GM18868 (cell line): Measurements from ENCODE around the gene DERL2.
"Not testable (repeated sequence)": the region's sequence is repeated elsewhere in the genome, so short reads cannot be mapped to it uniquely, and the experiment has no call there.

Experiments used
- ATAC-seq: cut with Tn5 transposase; IDR thresholded peaks from one replicate; pipeline ENCODE4 v1.9.1; 2021; ENCODE audit warnings: mild to moderate bottlenecking, moderate library complexity; ENCODE audit not compliant: unreplicated experiment

The DERL2 gene

DNA sequence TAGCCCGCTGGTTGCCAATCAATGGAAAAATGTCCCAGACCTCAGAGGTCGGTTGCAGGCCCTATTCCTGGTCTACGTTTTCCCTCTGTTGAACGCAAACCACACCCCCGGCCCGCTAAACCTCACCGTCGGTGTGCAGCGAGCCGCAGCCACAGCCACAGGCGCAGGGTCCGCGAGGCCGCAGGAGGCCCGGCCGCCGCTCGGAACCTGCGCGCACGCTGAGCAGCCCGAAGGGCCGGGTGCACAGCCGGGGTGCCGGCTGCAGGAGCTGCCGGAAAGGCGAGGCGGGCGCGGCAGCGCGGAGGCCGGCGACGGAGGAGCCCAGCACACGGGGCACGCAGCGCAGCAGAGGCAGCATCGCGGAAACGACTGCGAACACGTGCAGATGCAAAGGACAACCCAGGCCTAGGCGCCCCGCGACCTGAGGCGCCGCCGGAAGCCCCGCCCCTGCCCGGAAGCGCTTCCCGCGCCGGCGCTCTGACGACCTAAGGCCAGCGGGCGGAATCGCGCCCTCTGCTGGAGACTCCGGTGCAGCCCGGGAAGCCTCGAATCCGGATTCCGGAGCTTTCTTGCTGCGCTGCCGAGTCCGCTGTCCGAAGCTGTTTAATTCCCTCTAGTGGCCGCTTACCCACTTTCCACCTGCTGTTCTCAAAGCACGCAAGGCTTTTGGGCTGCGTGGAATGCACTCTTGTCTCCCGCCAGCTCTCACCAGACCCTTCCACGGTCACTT is 47.1 kb downstream of the DERL2 start, which contains the start of gene C1QBP:
Gene C1QBP, minus strand, starts transcription at position 440 of the 730 bp plus-strand sequence. Its CDS starts 82 bp downstream, at position 358.
- ATAC-seq, result peak; percentile 85

DNA sequence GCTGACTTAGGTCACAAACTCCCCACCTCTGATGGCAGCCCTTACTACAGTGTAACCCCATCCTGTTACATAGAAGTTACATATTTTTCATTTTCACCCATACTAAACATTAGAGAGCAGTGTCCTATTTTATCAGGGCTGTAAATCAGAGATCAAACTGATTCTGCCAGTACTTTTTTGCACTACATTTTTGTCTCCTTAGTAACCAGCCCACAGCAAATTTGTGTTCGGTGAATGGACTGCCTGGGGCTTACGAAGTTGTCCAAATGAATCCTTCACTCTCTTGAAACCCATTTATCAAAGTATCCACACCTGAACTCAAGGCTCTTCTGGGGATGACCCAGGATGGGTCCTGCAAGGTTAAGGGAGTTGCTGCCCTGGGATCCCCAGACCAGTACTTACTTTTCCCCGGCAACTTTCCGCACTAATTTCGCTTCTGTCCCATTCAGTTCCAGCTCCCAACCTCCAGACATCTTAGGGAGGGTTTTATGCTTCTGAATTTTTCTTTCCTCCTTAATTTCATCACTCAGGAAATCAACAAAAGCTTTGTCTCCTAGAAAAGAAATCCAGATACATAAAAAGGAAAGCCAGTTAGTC is 48.2 kb downstream of the DERL2 start:
- ATAC-seq, result no peak

DNA sequence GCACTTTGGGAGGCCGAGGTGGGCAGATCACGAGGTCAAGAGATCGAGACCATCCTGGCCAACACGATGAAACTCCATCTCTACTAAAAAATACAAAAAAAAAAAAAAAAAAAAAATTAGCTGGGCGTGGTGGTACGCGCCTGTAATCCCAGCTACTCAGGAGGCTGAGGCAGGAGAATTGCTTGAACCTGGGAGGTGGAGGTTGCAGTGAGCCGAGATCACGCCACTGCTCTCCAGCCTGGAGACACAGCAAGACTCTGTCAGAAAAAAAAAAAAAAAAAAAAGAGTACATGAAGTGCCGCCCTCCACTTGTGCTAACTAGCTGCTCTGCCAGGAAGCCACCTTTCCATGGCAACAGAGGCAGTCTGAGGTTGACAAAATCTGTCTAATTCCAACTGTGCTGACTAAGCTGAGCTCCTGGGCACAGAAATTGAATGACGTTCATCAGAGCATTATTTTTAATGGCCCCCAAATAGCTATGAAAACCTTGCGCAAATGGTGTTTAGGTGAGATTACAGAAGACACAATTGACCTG is 50.1 kb downstream of the DERL2 start:
- ATAC-seq, result not testable (repeated sequence)

- ATAC-seq, result no peak
These were observed 51.0 kb downstream of the DERL2 start for GRCh38 chr17:5434984-5435383.

GRCh38 chr17:5431949-5432556 is 53.9 kb downstream of the DERL2 start:
- no peak for ATAC-seq

DNA sequence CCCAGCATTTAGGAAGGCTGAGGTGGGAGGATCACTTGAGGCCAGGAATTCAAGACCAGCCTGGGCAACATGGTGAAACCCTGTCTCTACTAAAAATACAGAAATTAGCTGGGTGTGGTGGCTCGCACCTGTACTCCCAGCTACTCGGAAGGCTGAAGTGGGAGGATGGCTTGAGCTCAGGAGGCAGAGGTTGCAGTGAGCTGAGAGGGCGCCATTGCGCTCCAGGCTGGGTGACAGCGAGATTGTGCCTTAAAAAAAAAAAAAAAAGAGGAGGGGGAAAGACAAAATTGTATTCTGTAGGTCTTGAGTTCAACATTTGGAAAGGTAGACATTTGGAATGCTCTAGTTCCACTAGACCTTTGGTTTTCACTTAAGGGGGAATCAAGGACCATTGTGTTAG is 54.7 kb downstream of the DERL2 start:
- ATAC-seq, result not testable (repeated sequence)

GRCh38 chr17:5430413-5430999 is 55.5 kb downstream of the DERL2 start:
- ATAC-seq, result no peak

GRCh38 chr17:5429191-5429887 is 56.6 kb downstream of the DERL2 start:
- ATAC-seq, result no peak

GRCh38 chr17:5425826-5426225 is 60.2 kb downstream of the DERL2 start:
- ATAC-seq, result no peak

- ATAC-seq, result no peak
These were observed 61.1 kb downstream of the DERL2 start for GRCh38 chr17:5424909-5425308.

DNA sequence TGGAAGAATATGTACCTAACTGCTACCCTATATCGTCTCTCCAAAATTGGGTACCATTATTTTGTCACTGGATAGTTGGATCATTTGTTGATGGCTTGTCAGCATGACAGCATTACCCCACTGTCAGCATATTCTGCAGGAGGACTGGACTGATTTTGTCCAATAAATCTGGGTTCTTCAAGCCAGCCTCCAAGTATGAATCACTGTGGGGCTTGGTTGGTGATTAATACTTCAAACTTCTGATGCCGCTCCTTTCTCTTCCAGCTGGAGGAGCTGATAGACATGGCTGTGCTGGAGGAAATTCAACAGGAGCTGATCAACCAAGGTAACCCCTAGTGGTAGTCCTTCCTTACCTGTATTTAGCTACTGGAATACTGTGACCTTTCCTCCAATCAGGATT is 63.5 kb downstream of the DERL2 start:
- ATAC-seq, result no peak
